Measurements from ENCODE around the gene SYNM. TPM values are rescaled to one million over a fixed set of nuclear protein-coding genes. Genes with fewer than 3 reads are reported as not detected.

SYNM gene
- total RNA-seq, 4 donors from 2014 or later, result 1,866 to 2,563 (median 2,454) TPM

GRCh38 chr15:99165020-99165790 is 60.3 kb downstream of the SYNM start:
- H3K4me1 ChIP-seq, result peaks cover 26 to 58% (median 49%) of the 10 kb centered on the region in 4 donors
- no peak for TF ChIP-seq POLR2AphosphoS5 (IDR thresholded peaks at IDR 0.05)
- no peak for TF ChIP-seq POLR2A (IDR thresholded peaks at IDR 0.05; ENCODE audit: low read depth)
- TF ChIP-seq EP300 (IDR thresholded peaks at IDR 0.05), result no peak
- TF ChIP-seq CTCF (IDR thresholded peaks at IDR 0.05), result no peak
- peaks cover 0 to 31% (median 12%) of the 10 kb centered on the region in 4 donors for H3K36me3 ChIP-seq
- peak; percentile 86 for DNase-seq (ENCODE audit: extremely low spot score)
- H3K27ac ChIP-seq (replicated peaks in 1 of 4), result peak overlapping the region; percentile 95 to 99 (median 98)
- no peaks in the 10 kb centered on the region for H3K27me3 ChIP-seq
- intact Hi-C loops (cut with DNase I), result no loop called here
- H3K9me3 ChIP-seq, result no peaks in the 10 kb centered on the region
- no peak overlapping the region for H3K4me3 ChIP-seq
- 89% methylated on average over 3 of the region's 3 CpGs for WGBS

- intact Hi-C loops (cut with DNase I), result no loop called here
- Histone ChIP-seq H3K9me3 (no peaks in the 10 kb centered on the region), H3K27me3 (no peaks in the 10 kb centered on the region), H3K27ac (replicated peaks in 1 of 4) (peak overlapping the region; percentile 95 to 99 (median 98)), H3K4me1 (peaks cover 35 to 67% (median 58%) of the 10 kb centered on the region in 4 donors), H3K36me3 (peaks cover 0 to 32% (median 10%) of the 10 kb centered on the region in 4 donors), H3K4me3 (no peak overlapping the region)
- TF ChIP-seq EP300 (IDR thresholded peaks at IDR 0.05), result no peak
- peak in 1 of 2 donors; percentile 40 for TF ChIP-seq POLR2AphosphoS5 (IDR thresholded peaks at IDR 0.05)
- peak; percentile 87 for DNase-seq (ENCODE audit: extremely low spot score)
- WGBS, result 87% methylated on average over 23 of the region's 23 CpGs
These were observed 61.2 kb downstream of the SYNM start for GRCh38 chr15:99165956-99166689.

- Histone ChIP-seq H3K27ac (replicated peaks in 1 of 4) (peak overlapping the region; percentile 95 to 99 (median 98)), H3K9me3 (no peaks in the 10 kb centered on the region), H3K4me3 (no peak overlapping the region), H3K27me3 (no peaks in the 10 kb centered on the region), H3K36me3 (peaks cover 0 to 34% (median 10%) of the 10 kb centered on the region in 4 donors), H3K4me1 (peaks cover 40 to 73% (median 69%) of the 10 kb centered on the region in 4 donors)
- intact Hi-C loops (cut with DNase I), result no loop called here
- TF ChIP-seq CTCF (IDR thresholded peaks at IDR 0.05) (no peak), EP300 (IDR thresholded peaks at IDR 0.05) (no peak), POLR2A (IDR thresholded peaks at IDR 0.05; ENCODE audit: low read depth) (no peak), POLR2AphosphoS5 (IDR thresholded peaks at IDR 0.05) (no peak)
- 48% methylated on average over 4 of the region's 5 CpGs for WGBS
- DNase-seq (ENCODE audit: extremely low spot score), result peak; percentile 75
These were observed 62.3 kb downstream of the SYNM start for GRCh38 chr15:99167201-99167600.

GRCh38 chr15:99167640-99168039 is 62.8 kb downstream of the SYNM start:
- Histone ChIP-seq H3K27ac (replicated peaks in 1 of 4) (peak overlapping the region; percentile 95 to 99 (median 98)), H3K4me1 (peaks cover 40 to 78% (median 73%) of the 10 kb centered on the region in 4 donors), H3K4me3 (no peak overlapping the region), H3K9me3 (no peaks in the 10 kb centered on the region), H3K27me3 (no peaks in the 10 kb centered on the region), H3K36me3 (peaks cover 0 to 37% (median 8%) of the 10 kb centered on the region in 4 donors)
- TF ChIP-seq EP300 (IDR thresholded peaks at IDR 0.05) (no peak), POLR2A (IDR thresholded peaks at IDR 0.05; ENCODE audit: low read depth) (no peak), POLR2AphosphoS5 (IDR thresholded peaks at IDR 0.05) (no peak), CTCF (IDR thresholded peaks at IDR 0.05) (no peak)
- no peak for DNase-seq (ENCODE audit: extremely low spot score)
- intact Hi-C loops (cut with DNase I), result no loop called here
- WGBS, result 69% methylated on average over 6 of the region's 6 CpGs
